ENCODE results near the gene GPR157.

Gene GPR157

GRCh38 chr1:9151328-9151860 is 22.5 kb upstream of the GPR157 start:
- no peaks in the 10 kb centered on the region for H3K4me1 ChIP-seq (ENCODE audit: insufficient read depth, low read length, poor library complexity, severe bottlenecking)
- H3K9me3 ChIP-seq (ENCODE audit: insufficient read depth, low read depth, low read length): no peaks in the 10 kb centered on the region
- H3K27me3 ChIP-seq (ENCODE audit: insufficient read depth, low read length, poor library complexity, severe bottlenecking): no peaks in the 10 kb centered on the region
- H4K20me1 ChIP-seq (ENCODE audit: insufficient read depth, low read length, poor library complexity, severe bottlenecking): no peaks in the 10 kb centered on the region
- H3F3A ChIP-seq (ENCODE audit: low read depth): no peaks in the 10 kb centered on the region
- no peaks in the 10 kb centered on the region for H3K36me3 ChIP-seq (ENCODE audit: insufficient read depth, low read length)
- no peak overlapping the region for H3K4me3 ChIP-seq (ENCODE audit: low read length, poor library complexity, severe bottlenecking)
- H3K9me2 ChIP-seq (replicated peaks; ENCODE audit: low read depth, low read length): no peaks in the 10 kb centered on the region
- TF ChIP-seq CTCF (conservative IDR thresholded peaks at IDR 0.05; ENCODE audit: low read length) (no peak), EZH2phosphoT487 (IDR thresholded peaks at IDR 0.05; ENCODE audit: borderline replicate concordance) (no peak)
- H2AFZ ChIP-seq (ENCODE audit: low read length): no peak overlapping the region
- no peak overlapping the region for H3K4me2 ChIP-seq (ENCODE audit: low read depth, low read length, poor library complexity, severe bottlenecking)
- no peak overlapping the region for H3K9ac ChIP-seq (ENCODE audit: low read depth, low read length, poor library complexity, severe bottlenecking)
- H3K79me2 ChIP-seq (ENCODE audit: insufficient read depth, low read length): no peaks in the 10 kb centered on the region

GRCh38 chr1:9150582-9151327 is 21.9 kb upstream of the GPR157 start:
- Histone ChIP-seq H3K9me3 (ENCODE audit: insufficient read depth, low read depth, low read length) (no peaks in the 10 kb centered on the region), H3K27me3 (ENCODE audit: insufficient read depth, low read length, poor library complexity, severe bottlenecking) (no peaks in the 10 kb centered on the region), H3K79me2 (ENCODE audit: insufficient read depth, low read length) (no peaks in the 10 kb centered on the region), H2AFZ (ENCODE audit: low read length) (no peak overlapping the region), H3K4me3 (ENCODE audit: low read length, poor library complexity, severe bottlenecking) (no peak overlapping the region), H3K9me2 (replicated peaks; ENCODE audit: low read depth, low read length) (no peaks in the 10 kb centered on the region), H3K9ac (ENCODE audit: low read depth, low read length, poor library complexity, severe bottlenecking) (no peak overlapping the region), H3K4me1 (ENCODE audit: insufficient read depth, low read length, poor library complexity, severe bottlenecking) (no peaks in the 10 kb centered on the region), H4K20me1 (ENCODE audit: insufficient read depth, low read length, poor library complexity, severe bottlenecking) (no peaks in the 10 kb centered on the region), H3F3A (ENCODE audit: low read depth) (no peaks in the 10 kb centered on the region), H3K4me2 (ENCODE audit: low read depth, low read length, poor library complexity, severe bottlenecking) (no peak overlapping the region), H3K36me3 (ENCODE audit: insufficient read depth, low read length) (no peaks in the 10 kb centered on the region)
- no peak for TF ChIP-seq EZH2phosphoT487 (IDR thresholded peaks at IDR 0.05; ENCODE audit: borderline replicate concordance)
- TF ChIP-seq CTCF (conservative IDR thresholded peaks at IDR 0.05; ENCODE audit: low read length): no peak

- Histone ChIP-seq H3K9me2 (replicated peaks; ENCODE audit: low read depth, low read length) (no peaks in the 10 kb centered on the region), H3K9ac (ENCODE audit: low read depth, low read length, poor library complexity, severe bottlenecking) (no peak overlapping the region), H3K9me3 (ENCODE audit: insufficient read depth, low read depth, low read length) (no peaks in the 10 kb centered on the region), H3K4me2 (ENCODE audit: low read depth, low read length, poor library complexity, severe bottlenecking) (no peak overlapping the region), H3K79me2 (ENCODE audit: insufficient read depth, low read length) (no peaks in the 10 kb centered on the region), H3K4me3 (ENCODE audit: low read length, poor library complexity, severe bottlenecking) (no peak overlapping the region), H3F3A (ENCODE audit: low read depth) (no peaks in the 10 kb centered on the region), H3K4me1 (ENCODE audit: insufficient read depth, low read length, poor library complexity, severe bottlenecking) (no peaks in the 10 kb centered on the region), H3K27me3 (ENCODE audit: insufficient read depth, low read length, poor library complexity, severe bottlenecking) (no peaks in the 10 kb centered on the region), H4K20me1 (ENCODE audit: insufficient read depth, low read length, poor library complexity, severe bottlenecking) (no peaks in the 10 kb centered on the region), H2AFZ (ENCODE audit: low read length) (no peak overlapping the region), H3K36me3 (ENCODE audit: insufficient read depth, low read length) (no peaks in the 10 kb centered on the region)
- TF ChIP-seq CTCF (conservative IDR thresholded peaks at IDR 0.05; ENCODE audit: low read length) (no peak), EZH2phosphoT487 (IDR thresholded peaks at IDR 0.05; ENCODE audit: borderline replicate concordance) (no peak)
Observed at GRCh38 chr1:9149837-9150581, 21.1 kb upstream of the GPR157 start.

Data from Loucy (cell line).